Ectodermal cell (in vitro differentiated cells): Measurements from ENCODE around the gene PNLIPRP3.

Experiments used
- H3K27ac ChIP-seq: 2 replicates; pipeline ENCODE4 v1.7.0; 2013; ENCODE audit warnings: mild to moderate bottlenecking, low read depth, low read length; ENCODE audit not compliant: insufficient read depth, poor library complexity, severe bottlenecking
- H3K27me3 ChIP-seq: 2 replicates; pipeline ENCODE4 v1.7.0; 2013; ENCODE audit warnings: mild to moderate bottlenecking, low read length; ENCODE audit not compliant: insufficient read depth, control insufficient read depth, poor library complexity, severe bottlenecking
- H3K36me3 ChIP-seq: one replicate; pipeline ENCODE4 v1.7.0; 2013; ENCODE audit warnings: low read length; ENCODE audit not compliant: control insufficient read depth, insufficient read depth
- H3K4me1 ChIP-seq: one replicate; pipeline ENCODE4 v1.7.0; 2013; ENCODE audit warnings: low read length; ENCODE audit not compliant: control insufficient read depth, insufficient read depth
- H3K4me3 ChIP-seq: 2 replicates; pipeline ENCODE4 v1.7.0; 2013; ENCODE audit warnings: low read depth, low read length, control low read depth; ENCODE audit not compliant: insufficient read depth
- H3K9me3 ChIP-seq: 2 replicates; pipeline ENCODE4 v1.7.0; 2013; ENCODE audit warnings: mild to moderate bottlenecking, low read length, moderate library complexity; ENCODE audit not compliant: control insufficient read depth
- WGBS, 2 experiments: methylation state at CpG; one replicate each; pipeline ENCODE4 v1.1.7; 2013; ENCODE audit warnings: missing lambda C conversion rate in 2 of 2; 5-methylcytosine and 5-hydroxymethylcytosine counted together

The PNLIPRP3 gene

DNA sequence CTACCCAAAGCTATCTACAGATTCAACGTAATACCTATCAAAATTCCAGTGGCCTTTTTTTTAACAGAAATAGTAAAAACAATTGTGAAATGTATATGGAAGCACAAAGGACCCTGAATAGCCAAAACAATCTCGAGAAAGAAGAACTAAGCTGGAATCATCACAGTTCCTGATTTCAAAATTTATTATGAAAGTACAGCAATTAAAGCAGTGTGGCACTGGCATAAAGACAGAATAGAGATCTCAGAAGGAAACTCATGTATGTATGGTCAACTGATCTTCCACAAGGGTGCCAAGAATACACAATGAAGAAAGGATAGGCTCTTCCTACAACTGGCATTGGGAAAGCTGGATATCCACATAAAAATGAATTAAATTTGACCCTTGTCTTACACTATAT, 23.2 kb downstream of the PNLIPRP3 start:
- Histone ChIP-seq H3K9me3 (no peaks in the 10 kb centered on the region), H3K4me3 (no peak overlapping the region), H3K36me3 (no peaks in the 10 kb centered on the region), H3K27me3 (no peaks in the 10 kb centered on the region), H3K27ac (no peak overlapping the region), H3K4me1 (no peaks in the 10 kb centered on the region)
- 90 to 91% methylated on average over 1 to 2 of the region's 2 CpGs for WGBS, 2 experiments

DNA sequence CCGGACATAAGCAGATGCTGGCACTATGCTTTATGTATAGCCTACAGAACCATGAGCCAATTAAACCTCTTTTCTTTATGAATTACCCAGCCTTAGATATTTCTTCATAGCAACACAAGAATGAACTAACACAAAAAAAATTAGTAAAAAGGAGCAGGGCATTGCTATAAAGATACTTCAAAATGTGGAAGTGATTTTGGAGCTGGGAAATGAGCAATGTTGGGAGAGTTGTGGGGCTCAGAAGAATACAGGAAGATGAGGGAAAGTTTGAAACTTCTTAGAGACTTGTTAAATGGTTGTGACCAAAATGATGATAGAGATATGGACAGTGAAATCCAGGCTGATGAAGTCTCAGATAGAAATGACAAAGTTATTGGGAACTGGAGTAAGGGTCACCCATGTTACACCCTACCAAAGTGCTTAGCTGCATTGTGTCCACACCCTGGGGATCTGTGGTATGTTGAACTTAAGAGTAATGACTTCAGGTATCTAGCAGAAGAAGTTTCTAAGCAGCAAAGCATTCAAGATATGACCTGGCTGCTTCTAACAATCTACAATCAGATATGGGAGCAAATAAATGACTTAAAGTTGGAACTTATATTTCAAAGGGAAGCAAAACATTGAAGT, 24.2 kb downstream of the PNLIPRP3 start:
- Histone ChIP-seq H3K9me3 (no peaks in the 10 kb centered on the region), H3K27me3 (no peaks in the 10 kb centered on the region), H3K4me1 (no peaks in the 10 kb centered on the region), H3K36me3 (no peaks in the 10 kb centered on the region), H3K4me3 (no peak overlapping the region), H3K27ac (no peak overlapping the region)
- WGBS, 2 experiments = 2 to 5% methylated on average over 1 of the region's 1 CpG

DNA sequence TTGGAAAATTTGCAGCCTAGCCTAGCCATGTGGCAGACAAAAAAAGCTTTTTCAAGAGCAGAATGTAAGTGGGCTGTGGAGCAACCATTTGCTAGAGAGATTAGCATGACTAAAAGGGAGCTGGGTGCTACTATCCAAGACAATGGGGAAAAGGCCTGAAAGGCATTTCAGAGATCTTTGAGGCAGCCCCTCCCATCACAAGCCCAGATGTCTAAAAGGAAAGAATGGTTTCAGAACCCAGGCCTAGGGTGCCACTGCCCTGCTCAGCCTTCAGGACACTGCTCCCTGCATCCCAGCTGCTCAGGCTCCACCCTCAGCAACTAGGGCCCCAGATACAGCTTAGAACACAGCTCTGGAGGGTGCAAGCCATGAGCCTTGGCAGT, 24.7 kb downstream of the PNLIPRP3 start:
- H3K9me3 ChIP-seq = no peaks in the 10 kb centered on the region
- no peaks in the 10 kb centered on the region for H3K27me3 ChIP-seq
- H3K27ac ChIP-seq = no peak overlapping the region
- no peaks in the 10 kb centered on the region for H3K4me1 ChIP-seq
- no peaks in the 10 kb centered on the region for H3K36me3 ChIP-seq
- no peak overlapping the region for H3K4me3 ChIP-seq

DNA sequence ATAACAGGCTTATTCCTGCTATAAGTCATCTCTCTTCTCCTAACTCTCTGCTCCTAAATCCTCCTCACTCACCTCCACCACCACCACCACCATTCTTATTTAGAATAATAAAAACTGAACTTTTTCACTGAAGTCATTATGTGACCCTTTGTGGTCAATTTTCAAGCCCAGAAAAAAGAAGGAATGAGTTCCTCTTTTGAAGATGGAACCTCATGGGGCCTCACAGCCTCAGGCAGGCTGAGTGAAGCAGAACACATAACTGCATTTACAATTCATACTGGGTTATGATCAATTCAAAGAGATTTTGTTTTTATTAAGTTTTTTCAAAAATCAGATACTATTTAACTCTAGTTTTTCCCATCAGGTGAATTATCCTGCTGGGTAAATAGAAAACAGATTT, 29.8 kb downstream of the PNLIPRP3 start:
- no peaks in the 10 kb centered on the region for H3K27me3 ChIP-seq
- no peaks in the 10 kb centered on the region for H3K9me3 ChIP-seq
- H3K4me3 ChIP-seq = no peak overlapping the region
- peaks cover 7% of the 10 kb centered on the region for H3K4me1 ChIP-seq
- H3K36me3 ChIP-seq = no peaks in the 10 kb centered on the region
- no peak overlapping the region for H3K27ac ChIP-seq

DNA sequence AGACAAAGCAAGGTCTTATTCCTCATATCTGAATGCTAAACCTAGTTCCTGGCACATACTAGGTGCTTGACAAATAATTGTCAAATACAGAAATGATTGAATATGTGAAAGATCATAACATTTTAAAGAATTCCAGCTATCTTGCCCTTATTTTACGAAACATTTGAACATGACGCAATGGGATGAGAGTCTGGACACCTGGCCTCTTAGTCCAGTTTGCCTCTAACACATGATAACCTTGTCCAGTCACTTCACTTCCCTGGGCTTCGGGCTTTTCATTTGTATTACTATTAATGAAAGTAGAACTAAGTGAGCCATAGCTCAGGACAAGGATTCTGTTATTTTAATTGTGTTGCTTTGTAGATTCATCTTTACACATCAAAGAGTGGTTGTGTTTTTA, 32.6 kb downstream of the PNLIPRP3 start:
- Histone ChIP-seq H3K4me1 (peaks cover 7% of the 10 kb centered on the region), H3K4me3 (no peak overlapping the region), H3K27ac (no peak overlapping the region), H3K36me3 (no peaks in the 10 kb centered on the region), H3K9me3 (no peaks in the 10 kb centered on the region), H3K27me3 (no peaks in the 10 kb centered on the region)
- WGBS, 2 experiments = 93 to 97% methylated on average over 2 to 3 of the region's 3 CpGs

DNA sequence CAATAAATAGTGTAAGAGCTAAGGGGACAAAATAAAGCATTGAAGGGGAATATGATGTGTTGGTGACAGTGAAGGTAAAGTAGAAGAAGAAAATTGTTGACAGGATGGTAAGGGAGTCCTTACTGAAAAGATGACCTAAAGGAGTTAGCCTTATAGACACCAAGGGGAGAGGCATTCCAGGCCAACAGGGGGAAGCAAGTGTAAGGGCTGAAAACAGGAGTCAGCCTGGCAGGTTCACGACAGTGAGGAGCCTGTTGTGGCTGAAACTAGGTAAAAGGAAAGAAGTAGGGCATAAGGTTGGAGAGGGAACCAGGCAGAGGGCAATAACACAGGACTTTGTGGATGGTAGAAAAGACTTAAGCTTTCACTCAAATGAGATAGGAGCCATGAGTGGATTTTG, 34.0 kb downstream of the PNLIPRP3 start:
- no peaks in the 10 kb centered on the region for H3K36me3 ChIP-seq
- no peak overlapping the region for H3K4me3 ChIP-seq
- WGBS, 2 experiments = 50 to 57% methylated on average over 1 of the region's 1 CpG
- H3K4me1 ChIP-seq = peaks cover 7% of the 10 kb centered on the region
- no peaks in the 10 kb centered on the region for H3K9me3 ChIP-seq
- H3K27ac ChIP-seq = no peak overlapping the region
- H3K27me3 ChIP-seq = no peaks in the 10 kb centered on the region

DNA sequence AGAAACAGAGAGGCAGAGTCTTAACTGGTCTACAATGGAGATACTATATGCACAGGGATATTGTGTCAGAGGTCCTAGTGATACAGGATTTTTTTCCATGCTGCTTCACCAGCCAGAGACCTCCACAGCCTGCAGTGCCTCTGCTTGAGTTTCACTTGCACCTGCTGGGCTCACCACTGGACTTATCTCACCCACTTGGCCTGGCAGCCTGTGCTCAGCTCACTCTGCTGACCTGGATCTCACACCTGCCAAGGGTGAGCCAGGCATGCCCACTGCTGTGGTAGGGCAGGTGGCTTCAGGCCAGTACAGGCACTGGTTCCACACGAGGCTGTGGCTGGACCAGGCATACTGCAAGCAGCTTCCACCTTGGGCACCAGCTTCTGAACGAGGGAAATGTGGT, 36.6 kb downstream of the PNLIPRP3 start:
- WGBS, 2 experiments = 86 to 94% methylated on average over 2 of the region's 2 CpGs
- no peaks in the 10 kb centered on the region for H3K36me3 ChIP-seq
- no peaks in the 10 kb centered on the region for H3K27me3 ChIP-seq
- no peak overlapping the region for H3K27ac ChIP-seq
- H3K4me1 ChIP-seq = no peaks in the 10 kb centered on the region
- H3K4me3 ChIP-seq = no peak overlapping the region
- H3K9me3 ChIP-seq = no peaks in the 10 kb centered on the region

DNA sequence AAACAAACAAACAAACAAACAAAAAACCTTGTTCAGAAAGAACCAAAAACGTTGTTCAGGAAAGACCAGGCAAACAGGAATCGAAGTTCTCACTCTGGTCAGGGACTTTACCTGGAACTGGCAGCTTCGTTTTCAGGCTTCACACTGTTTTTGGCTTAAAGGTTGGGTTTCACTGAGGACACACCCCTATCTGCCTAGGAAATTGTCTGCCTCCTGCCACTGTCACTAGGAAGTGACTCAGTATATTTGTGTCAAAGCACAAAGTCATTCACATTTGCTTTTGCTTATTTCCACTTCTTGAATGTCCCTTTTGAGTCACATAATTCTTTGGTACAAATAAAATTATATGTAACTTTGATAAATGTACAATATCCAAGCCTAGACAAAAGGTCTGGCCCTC, 37.9 kb downstream of the PNLIPRP3 start:
- Histone ChIP-seq H3K36me3 (no peaks in the 10 kb centered on the region), H3K9me3 (no peaks in the 10 kb centered on the region), H3K4me1 (no peaks in the 10 kb centered on the region), H3K27me3 (no peaks in the 10 kb centered on the region), H3K27ac (no peak overlapping the region), H3K4me3 (no peak overlapping the region)
- 80 to 82% methylated on average over 3 of the region's 3 CpGs for WGBS, 2 experiments

DNA sequence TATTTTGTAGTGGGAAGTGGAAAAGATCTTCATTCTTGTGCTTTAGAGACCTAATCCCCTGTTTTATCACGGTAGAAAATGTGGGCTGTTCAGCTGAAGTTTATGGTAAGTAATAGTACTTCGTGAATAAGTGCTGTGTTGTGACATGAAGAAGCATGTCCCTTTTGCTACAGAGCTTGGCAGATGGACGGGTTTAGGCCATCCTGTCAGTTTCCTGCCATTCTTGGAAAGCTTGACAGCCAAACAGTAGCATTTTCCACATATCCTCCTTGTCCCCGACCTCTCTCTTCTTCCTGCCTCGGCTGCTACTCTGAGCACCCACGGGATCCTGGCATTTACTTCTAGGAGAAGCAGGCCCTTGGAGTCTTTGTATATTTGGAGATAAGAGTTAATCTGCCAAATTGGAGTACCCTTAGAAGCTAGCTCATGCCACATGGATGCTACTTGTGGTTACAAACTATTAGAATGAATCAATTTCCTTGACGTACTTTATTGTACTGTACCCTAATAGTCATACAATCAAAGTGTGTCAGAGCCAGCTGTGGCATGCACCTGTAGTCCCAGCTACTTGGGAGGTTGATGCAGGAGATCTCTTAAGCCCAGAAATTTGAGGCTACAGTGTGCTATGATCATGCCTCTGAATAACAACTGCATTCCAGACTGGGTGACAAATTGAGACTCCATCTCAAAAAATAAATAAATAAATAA, 39.2 kb downstream of the PNLIPRP3 start:
- Histone ChIP-seq H3K4me1 (no peaks in the 10 kb centered on the region), H3K27ac (no peak overlapping the region), H3K36me3 (no peaks in the 10 kb centered on the region), H3K27me3 (no peaks in the 10 kb centered on the region), H3K9me3 (no peaks in the 10 kb centered on the region), H3K4me3 (no peak overlapping the region)
- 92 to 95% methylated on average over 6 to 7 of the region's 7 CpGs for WGBS, 2 experiments

DNA sequence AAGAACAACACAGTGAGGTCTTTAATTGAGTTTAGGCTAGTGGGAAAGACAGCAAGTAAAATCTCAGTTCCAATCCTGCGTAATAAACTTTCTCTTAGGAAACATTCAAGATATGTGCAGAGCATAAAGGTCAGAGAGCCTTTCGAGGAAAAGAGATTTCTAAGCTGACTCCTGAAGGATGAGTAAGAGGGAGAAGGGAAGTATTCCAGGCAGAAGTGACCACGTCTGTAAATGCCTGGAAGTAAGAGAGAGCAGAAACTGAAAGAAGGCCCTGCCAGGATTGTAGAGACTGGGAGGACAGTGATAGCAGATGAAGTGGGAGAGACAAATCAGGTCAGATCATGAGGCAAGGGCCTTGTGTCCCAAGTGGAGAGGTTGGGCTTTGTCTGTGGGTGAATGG, 41.8 kb downstream of the PNLIPRP3 start:
- 92 to 96% methylated on average over 3 of the region's 3 CpGs for WGBS, 2 experiments
- no peak overlapping the region for H3K27ac ChIP-seq
- no peaks in the 10 kb centered on the region for H3K27me3 ChIP-seq

More for the DNA sequence above, 41.8 kb downstream of the PNLIPRP3 start:
- Histone ChIP-seq H3K36me3 (no peaks in the 10 kb centered on the region), H3K4me3 (no peak overlapping the region), H3K4me1 (no peaks in the 10 kb centered on the region), H3K9me3 (no peaks in the 10 kb centered on the region)
